Limb (tissue), 2 donors: ENCODE measurements around the gene EDDM3A.
"Not testable (repeated sequence)": the region's sequence is repeated elsewhere in the genome, so short reads cannot be mapped to it uniquely, and the experiment has no call there.

Source experiments
- DNase-seq, 2 donors: peaks; one replicate each; pipeline ENCODE4 v3.0.0-alpha.2; 2016; ENCODE audit errors: extremely low spot score in 2 of 2

EDDM3A gene, protein sequence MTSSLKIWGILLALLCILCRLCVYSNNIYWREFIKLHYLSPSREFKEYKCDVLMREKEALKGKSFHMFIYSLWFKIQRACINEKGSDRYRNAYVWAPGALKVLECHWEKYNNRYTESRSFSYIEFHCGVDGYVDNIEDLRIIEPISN

DNA sequence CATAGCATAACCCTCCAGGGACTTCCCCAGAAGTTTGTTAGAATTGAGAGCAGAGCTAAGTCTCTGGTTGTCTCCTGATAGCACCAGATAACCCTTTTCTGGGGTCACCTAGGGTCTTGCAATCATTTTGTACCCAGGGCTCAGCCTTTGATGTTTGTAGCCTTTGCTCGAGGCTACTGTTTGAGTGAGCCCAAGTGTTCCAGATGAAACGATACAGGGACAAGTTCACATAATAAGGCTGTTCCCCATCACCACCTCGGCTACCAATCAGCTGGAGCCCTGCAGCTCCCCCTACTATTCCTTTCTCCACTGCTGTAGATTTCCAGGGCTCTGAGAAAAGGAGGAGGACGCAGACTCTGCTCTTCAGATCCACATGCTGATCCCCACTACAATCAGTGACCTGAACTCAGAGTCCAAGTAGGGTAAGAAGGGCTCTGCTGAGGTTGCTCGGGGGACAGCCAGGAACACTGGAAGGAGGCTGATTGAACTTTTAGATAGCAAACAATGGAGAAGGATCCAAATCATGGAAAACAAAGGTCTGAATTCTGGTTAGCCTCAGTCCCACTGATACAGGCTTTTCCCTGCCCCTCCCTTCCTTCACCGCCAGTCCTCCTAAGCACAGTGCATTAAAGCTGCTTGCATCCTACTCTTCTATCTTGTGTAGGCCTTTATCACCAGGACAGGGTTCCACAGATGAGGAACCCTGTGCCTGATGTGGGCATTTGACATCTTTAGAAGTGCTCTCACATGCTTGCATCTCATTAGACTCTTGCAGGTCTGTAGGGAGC lies at the start of gene EDDM3A:
Gene EDDM3A (plus strand): TSS at position 317 of the 788 bp plus-strand sequence. CDS start 1,694 bp downstream, outside the sequence.
- DNase-seq: no peak

DNA sequence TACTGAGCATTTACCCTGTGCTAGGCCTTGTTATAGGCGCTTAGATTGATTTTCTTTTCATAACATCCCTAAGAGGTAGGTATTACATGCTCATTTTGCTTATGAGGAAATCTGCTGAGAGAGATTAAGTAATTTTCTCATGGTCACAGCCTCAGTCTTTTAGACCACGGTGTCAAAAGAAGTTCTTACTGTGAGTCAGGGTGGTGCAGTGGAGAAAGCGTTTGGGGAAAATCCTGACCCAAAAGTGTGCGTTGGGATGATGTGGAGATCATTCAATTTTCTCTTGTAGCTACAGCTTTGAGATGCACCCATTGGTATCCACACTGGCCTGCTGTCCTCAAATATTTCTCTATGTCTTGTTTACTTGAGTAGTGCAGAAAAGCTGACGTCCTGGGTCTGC lies 48.9 kb upstream of the EDDM3A start:
- DNase-seq: no peak

DNA sequence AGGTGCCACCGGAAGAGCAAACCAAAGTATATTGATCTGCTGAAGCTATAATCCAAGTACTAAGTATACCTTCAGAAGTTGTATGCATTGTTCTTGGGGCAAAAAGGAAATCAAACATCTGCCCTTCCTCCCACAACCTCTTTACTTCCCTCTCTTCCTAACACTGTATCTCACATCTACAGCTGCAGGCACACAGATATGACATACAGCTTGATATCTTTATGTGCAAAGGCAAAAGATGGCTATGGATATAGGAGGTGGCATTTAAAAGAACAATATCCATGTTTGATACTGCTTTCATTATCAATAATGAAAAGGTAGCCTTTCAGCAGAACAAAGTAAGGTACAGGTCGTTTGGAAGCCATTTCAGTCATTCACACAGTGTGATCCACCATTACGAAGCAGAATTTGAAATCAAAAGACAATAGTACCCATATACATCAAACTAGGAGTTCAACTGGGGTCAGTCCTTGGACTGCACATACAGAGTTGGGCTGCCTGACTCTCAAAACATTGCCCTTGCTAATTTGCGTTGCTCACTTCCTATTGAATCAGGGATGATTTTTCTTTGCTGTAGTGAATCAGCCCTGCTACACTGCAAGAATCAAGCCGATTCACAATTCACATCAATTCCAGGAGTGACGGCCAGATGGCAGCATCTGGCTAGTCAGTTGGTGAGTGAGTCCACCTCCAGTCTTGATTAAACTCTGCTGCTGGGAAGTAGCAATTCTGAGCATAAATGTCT lies 48.2 kb upstream of the EDDM3A start:
- DNase-seq: peak; percentile 63 to 77

DNA sequence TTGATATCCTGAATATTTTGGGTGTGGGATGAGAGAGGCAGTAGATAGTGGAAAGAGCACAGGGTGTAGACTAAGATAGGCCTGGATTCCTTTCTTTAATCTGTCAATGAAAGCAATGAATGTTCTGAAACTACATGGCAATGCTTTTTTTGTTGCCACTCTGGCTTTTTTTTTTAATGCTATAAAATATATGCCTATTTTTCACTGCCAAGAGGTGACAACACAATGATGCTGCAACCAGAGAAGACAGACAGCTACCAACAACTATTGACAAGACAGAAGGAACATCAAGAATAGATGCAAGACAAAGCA lies 47.7 kb upstream of the EDDM3A start:
- no peak for DNase-seq

DNA sequence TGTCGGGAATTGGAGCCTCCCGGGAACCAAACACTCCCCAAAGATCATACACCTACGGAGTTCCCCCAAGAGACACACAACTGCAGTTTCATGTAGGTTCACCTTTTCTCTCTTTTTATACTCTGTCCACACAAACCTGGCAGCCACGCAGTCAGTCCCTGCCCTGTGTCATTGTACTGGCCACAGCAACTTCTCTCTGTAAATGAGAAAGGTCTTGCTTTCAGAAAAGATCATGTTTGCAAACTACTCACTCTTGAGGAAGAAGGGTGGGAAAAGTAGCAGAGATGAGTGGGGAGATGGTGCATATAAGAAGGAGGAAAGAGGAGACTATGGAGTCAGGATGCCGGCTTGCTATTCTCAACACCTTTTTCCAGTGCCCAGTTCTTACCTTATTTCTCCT lies 46.8 kb upstream of the EDDM3A start:
- DNase-seq: no peak

DNA sequence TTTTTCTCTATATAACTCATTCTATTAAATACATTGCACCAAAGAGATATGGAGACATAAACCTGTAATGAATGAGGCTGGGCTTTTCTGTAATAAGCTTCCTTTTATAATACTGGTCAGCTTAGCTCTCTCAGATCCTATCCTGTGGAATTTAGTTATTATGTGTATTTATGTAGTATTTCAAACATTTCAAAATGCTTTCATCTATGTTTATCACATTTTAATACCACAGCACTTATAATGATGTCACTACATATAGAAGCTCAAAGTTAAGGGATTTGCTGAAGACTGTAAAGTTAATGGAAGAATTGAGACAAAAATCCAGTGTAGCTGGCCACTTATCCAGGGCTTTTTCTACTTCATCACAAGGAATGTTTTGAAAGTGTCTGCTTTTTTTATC lies 45.8 kb upstream of the EDDM3A start:
- no peak for DNase-seq

DNA sequence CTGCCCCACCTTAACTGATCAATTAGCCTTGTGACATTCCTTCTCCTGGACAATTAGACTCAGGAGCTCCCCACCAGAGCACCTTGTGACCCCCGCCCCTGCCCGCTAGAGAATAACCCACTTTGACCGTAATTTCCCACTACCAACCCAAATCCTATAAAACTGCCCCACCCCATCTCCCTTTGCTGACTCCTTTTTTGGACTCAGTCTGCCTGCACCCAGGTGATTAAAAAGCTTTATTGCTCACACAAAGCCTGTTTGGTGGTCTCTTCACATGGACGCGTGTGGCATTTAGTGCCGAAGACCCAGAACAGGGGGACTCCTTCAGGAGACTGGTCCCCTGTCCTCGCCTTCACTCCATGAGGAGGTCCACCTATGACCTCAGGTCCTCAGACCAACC lies 44.7 kb upstream of the EDDM3A start:
- not testable (repeated sequence) for DNase-seq

DNA sequence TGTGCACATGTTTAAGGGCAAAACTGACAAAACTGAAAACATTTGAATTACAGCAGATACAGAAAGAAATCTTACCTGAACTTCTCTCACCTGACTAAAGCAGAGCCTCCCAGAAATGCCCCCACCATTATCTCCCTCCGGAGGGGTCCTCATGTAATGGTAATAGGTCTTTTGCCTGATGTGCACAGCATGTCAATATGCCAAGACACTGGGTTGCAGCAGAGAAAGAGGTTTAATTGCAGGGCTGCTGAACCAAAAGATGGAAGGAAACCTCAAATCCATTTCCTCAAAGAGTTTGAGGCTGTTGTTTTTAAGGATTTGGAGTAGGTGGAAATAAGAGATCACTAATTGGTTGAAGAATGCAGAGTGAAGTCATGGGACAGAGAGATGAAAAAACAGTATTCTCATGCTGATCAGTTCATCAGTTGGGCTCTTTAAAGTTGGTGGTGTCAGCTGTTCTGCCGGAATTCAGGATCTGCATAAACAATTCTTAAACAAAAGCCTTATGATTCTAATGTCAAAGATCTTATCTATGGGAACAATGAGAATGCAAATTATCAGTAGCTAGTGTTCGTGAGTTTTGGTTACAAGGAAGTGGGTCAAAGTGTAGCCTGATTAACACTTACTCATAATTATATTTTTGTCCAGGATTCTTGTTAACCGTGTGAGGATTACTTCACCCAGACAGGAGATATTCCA lies 38.9 kb upstream of the EDDM3A start:
- DNase-seq: no peak

DNA sequence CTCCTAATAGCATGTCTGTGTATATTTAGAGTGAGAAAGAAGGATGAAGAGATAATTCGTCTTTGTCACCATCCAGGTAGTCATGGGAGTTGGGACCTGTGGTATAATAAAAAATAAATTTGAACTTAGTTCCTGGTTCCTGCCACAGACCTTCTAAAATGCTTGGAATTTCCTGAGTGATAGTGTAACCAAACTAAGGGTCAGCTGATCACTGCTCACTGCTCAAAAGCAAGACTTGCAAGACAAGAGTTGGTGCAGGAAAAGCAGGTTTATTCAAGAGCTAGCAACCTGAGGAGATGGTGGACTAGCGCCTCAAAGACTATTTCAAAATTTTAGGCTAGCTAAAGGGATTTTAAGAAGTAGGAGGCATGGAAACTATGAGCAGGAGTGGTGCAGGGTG lies 38.1 kb upstream of the EDDM3A start:
- DNase-seq: no peak

DNA sequence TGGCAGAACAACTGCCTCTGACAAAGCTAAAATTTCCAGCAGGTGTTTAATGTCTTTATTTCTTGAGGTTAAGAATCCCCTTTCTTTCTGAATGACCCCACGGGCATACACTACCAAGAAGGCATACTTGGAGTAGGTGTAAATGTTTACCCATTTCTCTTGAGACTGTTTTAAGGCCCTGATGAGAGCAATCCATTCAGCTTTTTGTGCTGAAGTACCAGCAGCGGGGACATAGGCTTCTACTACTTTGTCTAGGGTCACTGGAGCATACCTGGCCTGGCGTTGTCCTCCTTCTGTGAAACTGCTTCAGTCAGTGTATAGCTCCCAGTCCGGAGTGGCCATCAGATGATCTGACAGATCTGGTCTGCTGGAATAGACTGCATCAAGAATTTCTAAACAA lies 34.4 kb upstream of the EDDM3A start:
- DNase-seq: no peak

DNA sequence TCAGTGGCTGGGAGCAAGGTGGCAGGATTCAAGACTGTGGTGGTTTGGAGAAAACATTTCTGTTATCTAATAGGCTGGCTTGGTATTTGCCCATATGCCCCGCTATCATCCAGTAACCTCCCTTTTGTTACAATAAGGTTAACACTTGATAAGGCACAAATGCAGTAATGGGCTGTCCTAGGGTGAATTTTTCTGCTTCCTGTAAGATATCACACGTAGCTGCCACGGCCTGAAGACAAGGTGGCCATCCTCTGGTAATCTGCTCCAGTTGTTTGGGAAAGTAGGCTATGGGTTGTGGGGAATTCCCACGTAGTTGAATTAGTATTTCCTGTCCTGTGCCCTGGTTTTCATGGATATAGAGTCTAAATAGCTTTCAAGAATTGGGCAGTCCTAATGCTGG lies 34.0 kb upstream of the EDDM3A start:
- DNase-seq: no peak

DNA sequence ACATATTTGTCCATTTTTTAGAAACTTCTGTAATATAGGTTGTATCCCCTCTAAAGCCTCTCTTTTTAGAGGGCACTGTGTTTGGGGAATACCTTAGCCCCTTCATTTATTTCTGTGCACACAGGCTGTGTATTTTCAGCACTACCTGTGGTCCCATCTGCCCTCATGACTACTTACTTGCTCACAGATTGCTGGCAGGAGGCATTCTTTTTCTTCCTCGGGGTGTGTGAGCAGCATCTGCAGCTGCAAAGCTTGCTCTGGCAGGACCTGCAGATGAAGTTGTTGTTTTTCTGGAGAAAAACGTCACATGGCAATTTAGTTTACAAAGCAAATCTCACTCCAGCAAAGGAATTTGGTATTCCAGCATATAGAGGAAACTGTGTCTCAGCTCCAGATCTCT lies 32.8 kb upstream of the EDDM3A start:
- DNase-seq: no peak

DNA sequence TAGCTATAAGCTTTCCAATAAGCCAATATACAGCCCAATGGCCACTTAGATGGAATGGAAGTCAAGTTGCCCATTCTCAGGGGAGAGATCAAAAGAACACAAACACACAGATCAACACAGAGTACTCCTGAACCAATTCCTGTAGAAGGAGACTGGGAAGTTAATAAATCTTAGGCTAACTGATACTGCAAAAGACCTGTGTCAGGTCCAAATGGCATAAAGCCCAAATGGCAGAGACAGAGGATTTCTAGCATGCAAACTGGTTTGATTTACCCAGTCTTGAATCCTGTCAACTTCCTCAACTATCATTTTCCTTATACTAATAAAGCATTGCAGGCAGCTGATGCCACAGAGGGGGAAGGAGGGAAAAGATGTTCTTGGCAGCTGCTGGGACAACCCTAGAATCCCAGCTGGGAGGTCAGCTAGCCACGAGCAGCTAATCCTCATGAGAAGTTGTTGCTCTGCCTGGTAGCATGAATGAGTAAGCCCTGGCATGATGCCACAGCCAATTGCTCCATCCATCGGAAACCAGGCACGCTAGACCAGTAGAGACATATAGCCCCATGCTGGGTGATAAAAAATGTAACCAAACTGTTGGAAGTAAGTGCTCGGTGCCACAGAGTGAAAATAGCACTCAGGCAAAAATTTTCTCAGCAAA lies 31.0 kb upstream of the EDDM3A start:
- DNase-seq: no peak

DNA sequence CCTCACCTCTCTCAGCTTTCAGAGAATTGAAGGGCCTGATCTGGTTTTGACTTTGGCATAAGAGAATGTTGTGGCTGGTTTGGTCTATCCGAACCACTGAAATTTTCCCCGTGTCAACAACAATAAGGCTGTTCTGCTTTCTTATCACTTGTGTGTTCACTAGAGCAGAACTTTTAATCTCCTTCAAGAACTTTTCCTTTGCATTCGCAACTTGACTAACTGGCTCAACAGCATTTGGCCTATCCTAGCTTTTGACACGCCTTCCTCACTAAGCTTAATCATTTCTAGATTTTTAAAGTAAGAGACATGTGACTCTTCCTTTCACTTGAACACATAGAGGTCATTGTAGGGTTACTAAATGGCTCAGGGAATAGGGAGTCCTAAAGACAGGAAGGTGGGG lies 25.9 kb upstream of the EDDM3A start:
- DNase-seq: no peak

DNA sequence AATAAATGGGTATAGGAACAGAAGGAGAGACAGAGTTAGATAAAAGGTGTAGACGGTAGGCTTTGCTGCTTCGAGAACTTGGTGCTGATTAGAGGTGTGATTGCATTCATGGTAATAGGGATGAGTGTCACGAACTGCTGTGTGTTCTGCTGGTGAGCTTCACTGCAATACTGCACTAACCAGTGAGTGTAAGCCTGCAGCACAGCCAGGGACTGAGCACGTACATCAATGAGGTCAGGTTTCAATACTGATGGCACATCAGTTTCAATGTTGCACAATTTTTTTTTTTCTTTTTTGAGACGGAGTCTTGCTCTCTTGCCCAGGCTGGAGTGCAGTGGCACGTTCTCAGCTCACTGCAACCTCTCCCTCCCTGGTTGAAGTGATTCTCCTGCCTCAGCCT lies 24.9 kb upstream of the EDDM3A start:
- DNase-seq: no peak

DNA sequence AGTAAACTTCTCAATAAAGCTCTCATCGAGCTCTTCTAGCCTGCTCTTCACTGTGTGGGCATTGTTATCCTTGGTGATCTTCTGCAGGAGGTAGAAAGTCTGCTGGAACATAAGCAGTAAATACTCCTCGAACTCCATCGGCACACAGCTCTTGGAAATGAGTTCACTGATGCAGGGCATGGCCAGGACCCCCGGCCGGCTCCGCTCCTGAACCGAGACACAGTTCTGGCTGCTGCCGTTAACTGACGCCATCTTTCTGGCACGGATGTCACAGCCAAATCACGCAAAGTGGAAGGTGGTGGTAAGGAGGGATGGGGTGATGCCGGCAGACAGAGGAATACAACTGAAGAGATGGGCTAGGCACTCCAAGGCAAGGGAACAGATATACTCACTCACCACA lies 23.7 kb upstream of the EDDM3A start:
- no peak for DNase-seq

DNA sequence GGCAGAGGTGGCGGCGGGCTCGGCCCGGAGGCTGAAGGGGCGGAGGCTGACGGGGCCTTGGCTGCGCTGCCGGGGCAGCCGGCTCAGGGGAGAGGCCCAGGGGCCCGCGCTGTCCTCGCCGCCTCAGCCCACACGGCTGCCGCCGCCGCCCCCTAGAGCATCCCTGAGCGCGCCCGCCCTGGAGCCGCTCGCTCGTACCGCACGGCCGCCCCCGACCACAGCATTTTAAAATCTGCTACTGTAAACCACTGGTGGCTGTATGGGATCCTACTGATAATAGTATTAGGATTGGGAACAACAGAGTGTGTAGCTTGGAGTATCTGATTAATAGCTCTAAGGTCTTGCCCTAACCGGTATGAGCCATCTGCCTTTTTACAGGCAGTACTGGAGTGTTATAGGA lies 22.2 kb upstream of the EDDM3A start:
- peak in 1 of 2 donors; percentile 39 for DNase-seq

DNA sequence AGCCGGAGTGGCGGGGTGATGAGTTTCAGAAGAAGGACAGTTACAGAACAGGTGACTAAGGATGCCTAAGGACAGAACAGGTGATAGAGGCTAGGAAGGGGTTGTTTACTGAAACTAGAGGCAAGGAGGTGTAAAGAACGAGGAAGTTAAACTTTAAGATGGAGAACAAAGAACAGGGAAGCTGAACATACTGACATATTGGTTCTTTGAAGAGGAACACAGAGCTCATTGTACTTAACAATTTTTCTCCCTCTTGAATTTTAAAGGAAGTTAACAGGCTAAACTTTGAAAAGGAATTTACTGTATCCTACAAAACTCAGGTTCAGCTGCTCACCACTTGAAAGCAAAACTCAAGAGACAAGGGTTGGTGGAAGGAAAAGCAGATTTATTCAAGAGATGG lies 19.6 kb upstream of the EDDM3A start:
- DNase-seq: not testable (repeated sequence)

DNA sequence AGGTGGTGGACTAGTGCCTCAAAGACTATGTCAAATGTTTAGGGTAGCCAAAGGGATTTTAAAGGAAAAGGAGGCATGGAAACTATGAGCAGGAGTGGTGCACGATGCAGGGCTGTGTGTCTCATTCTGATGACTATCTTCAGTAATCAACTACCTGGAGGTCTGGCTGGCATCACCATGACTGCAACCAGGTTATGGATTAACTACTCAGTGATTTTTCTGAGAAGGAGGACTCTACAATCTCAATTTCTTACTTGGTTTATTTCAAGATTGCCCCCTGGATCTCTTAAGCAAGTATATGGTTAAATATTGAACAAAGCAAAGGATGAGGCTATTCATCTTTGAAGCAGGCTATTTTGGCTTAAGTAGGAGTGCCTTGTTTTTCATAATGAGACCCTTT lies 19.2 kb upstream of the EDDM3A start:
- no peak for DNase-seq

DNA sequence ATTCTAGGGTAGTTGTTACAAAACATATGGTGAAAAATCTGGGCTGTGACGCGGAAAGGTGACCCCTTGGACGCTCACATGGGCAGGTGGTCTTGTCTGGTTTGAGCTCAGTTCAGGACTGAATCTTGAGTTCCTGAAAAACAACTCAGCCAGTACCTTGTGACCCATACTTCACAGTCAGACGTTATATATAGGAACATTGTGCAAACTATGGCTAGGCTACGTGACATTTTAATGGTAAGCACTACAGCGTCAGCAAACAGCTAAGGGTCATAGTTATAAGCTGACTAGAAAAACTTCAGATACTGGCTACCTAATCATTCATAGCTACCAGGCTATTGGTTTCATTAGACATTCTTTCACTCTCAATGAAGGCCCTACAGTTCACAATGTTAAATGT lies 14.8 kb upstream of the EDDM3A start:
- DNase-seq: no peak

DNA sequence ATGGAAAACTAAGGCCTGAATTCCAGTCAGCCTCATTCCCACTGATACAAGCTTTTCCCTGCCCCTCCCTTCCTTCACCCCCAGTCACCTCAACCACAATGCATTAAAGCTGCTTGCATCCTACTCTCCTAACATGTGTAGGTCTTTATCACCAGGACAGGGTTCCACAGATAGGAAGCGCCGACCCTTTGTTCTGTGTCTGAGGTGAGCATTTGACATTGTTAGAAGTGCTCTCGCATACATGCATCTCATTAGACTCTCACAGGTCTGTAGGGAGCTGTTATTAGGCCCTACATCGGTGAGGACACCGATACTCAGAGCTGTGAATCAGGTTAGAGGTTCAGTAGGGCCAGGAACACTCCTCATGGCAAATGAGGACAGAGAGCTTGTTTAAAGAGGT lies 13.2 kb upstream of the EDDM3A start:
- DNase-seq: no peak
